Hepatocyte (in vitro differentiated cells): ENCODE data around the gene SCAF4.
"Not testable (repeated sequence)": the region's sequence is repeated elsewhere in the genome, so short reads cannot be mapped to it uniquely, and the experiment has no call there.

ENCODE experiments used
- EZH2 ChIP-seq: fragments of 200-600 bp; sonication (generic); IDR thresholded peaks from 2 replicates; pipeline ENCODE4 v1.6.1; 2016; ENCODE audit warnings: antibody characterized with exemption, mild to moderate bottlenecking, borderline replicate concordance
- EZH2phosphoT487 ChIP-seq: fragments of 200-600 bp; sonication (generic); IDR thresholded peaks from one replicate; pipeline ENCODE4 v1.6.1; 2018; ENCODE audit warnings: antibody characterized with exemption, mild to moderate bottlenecking, low read depth, moderate library complexity; ENCODE audit not compliant: unreplicated experiment, severe bottlenecking
- TF ChIP-seq, protein P1 (sequence below): fragments of 200-600 bp; sonication (generic); IDR thresholded peaks from 2 replicates; pipeline ENCODE4 v1.5.1; 2016; ENCODE audit warnings: antibody characterized with exemption, mild to moderate bottlenecking; ENCODE audit not compliant: poor library complexity

GRCh38 chr21:31737586-31738397 is 5.9 kb upstream of the SCAF4 start:
- TF ChIP-seq, protein P1, sequence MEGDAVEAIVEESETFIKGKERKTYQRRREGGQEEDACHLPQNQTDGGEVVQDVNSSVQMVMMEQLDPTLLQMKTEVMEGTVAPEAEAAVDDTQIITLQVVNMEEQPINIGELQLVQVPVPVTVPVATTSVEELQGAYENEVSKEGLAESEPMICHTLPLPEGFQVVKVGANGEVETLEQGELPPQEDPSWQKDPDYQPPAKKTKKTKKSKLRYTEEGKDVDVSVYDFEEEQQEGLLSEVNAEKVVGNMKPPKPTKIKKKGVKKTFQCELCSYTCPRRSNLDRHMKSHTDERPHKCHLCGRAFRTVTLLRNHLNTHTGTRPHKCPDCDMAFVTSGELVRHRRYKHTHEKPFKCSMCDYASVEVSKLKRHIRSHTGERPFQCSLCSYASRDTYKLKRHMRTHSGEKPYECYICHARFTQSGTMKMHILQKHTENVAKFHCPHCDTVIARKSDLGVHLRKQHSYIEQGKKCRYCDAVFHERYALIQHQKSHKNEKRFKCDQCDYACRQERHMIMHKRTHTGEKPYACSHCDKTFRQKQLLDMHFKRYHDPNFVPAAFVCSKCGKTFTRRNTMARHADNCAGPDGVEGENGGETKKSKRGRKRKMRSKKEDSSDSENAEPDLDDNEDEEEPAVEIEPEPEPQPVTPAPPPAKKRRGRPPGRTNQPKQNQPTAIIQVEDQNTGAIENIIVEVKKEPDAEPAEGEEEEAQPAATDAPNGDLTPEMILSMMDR, result not testable (repeated sequence)
- TF ChIP-seq EZH2phosphoT487, EZH2: not testable (repeated sequence)
